ENCODE measurements around the gene PRKCA.
A peak's percentile ranks its signal among the peaks of the same experiment; 100 is the strongest.

The PRKCA gene

DNA sequence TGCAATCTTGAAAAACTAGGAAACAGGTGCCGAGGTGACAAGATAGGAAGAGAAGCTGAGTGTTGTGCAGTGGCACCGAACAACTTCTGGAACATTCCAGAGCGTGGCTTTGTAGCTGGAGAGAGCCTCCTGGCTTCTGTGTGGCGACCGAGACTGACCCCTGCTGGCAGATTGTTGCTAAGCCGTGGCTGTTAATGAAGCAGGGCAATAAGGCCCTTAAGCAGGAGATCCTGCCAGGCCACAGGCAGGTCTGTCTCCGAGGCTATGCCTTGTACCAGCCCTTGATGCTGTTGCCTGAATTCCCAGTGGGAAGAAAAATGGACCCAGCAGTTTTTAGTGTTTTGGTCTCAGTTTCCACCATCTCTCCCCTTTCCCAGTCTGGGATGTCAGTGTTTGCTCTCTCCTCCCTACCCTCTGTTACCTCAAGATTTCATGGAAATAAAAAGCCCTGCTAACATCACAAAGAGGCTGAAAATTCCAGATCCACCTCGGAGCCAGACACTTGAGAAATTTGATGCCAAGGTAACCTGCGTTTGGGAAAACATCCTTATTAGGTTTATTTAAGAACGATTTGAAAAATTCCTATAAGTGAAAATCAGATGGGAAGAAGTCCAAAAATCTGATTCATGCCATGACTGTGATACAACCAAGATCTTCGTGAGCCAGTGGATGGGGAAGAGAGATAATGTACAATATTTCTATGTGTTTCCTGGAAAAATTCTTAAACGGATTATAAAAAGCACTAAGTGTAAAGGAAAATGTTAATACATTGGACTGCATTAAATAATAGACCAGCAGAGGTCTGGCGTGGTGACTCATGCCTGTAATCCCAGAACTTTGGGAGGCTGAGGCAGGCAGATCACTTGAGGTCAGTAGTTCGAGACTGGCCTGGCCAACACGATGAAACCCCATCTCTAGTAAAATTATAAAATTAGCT, 265.1 kb downstream of the PRKCA start:
- peak; percentile 67 to 73 for DNase-seq (ENCODE audit: low read depth in 1 of 2, low spot score in 1 of 2)

DNA sequence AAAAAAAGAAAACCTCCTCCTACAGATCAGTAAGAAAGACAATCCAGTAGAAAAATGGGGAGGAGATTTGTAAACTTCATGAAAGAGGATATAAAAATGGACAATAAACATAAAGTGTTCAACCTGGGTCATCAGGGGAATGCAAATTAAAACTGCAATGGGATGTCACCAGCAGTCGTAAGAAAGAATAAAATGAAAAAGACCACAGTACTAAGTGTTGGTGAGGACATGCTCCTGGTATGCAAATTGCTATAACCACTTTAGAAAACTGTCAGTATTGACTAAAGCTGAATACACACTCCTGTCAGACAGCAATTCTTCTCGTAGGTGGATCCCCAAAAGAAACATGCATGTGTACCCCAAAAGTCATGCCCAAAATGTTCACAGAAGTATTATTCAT, 267.2 kb downstream of the PRKCA start:
- no peak for DNase-seq (ENCODE audit: low read depth in 1 of 2, low spot score in 1 of 2)

DNA sequence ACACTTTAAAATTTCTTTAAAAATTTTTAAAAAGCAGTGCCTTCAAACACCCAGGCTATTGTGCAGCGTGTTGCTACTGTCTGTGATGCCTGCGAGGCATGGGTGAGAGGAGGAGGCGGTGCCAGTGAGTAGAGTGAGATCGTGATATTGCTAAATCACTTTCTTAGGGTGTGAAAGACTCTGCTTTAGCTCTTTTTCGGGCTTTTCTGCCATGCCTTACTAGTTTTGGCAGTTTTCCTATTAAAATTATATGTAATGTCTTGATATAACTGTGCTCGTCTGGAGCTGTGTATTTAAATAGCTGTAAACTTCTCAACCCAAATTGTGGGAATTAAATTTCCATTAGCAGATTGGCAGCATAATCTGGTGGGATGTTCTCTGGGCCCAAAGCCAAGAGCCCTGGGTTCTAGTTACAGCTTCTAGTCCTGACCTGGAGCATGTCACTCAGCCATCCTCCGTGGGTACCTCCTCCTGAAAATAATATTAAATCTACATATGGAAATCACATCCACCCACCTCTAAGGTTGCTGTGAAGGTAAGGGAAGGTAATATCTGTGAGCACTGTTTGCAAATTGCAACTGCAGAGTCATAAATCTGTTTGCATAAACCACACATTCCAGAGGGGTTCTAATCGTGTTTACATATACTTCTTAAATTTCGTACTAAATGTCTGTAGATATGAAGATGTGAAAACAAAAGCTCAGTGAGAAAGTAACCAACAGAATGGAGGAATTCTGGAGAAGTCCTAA, 268.2 kb downstream of the PRKCA start:
- DNase-seq (ENCODE audit: low read depth in 1 of 2, low spot score in 1 of 2) = no peak

DNA sequence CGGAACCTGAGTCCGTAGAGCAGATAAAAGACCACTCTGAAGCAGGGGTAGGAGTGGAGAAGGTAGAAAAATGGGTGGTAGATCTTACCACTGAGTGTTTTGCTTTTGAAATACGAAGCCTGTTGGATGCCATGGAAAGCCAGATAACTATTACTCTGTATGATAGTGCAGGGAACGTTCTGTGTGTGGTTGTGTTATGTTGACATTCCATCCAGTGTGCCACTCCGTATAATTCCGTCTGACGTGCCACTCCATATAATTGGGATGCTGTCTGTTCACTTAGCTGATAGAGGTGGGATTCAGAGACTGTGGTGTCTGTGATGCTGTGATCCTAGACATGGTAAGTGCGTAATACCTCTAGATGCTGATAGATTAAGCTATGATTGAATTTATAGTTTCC, 269.3 kb downstream of the PRKCA start:
- no peak for DNase-seq (ENCODE audit: low read depth in 1 of 2, low spot score in 1 of 2)

DNA sequence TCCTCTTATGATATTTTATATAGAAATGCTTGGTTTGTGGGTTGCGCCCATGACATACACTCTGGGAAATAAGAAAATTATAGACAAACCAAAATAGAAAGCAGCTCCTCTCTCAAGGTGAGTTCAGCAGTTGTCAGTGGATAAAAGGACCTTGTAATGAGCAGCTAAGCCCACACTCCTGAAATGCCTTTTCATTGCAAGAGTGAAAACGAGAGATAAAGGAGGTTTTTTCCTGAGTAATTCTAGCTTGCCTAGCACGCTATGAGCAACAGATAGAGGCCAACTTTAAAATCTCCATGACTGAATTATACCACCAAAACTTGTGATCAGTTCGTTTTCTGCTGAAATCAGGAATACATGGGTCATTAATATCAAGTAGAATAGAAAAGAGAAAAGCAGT, 270.7 kb downstream of the PRKCA start:
- no peak for DNase-seq (ENCODE audit: low read depth in 1 of 2, low spot score in 1 of 2)

DNA sequence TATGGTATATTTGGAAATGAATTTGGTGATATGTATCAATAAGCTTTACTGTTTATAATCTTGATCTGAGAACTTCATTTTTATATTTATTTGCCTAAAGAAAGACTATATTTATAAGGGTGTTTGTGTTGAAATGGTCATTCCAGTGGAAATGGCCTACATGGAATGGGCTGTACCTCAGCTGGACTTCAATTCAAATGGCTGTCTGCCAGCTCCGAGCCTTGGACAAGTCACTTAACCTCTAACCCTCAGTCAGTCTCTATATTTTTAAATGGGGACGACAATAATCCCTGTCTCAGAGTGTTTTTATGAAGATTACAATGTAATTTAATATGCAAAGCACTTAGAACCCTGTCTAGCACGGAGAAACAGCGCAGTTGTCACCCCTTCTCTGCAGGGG, 271.7 kb downstream of the PRKCA start:
- no peak for DNase-seq (ENCODE audit: low read depth in 1 of 2, low spot score in 1 of 2)

DNA sequence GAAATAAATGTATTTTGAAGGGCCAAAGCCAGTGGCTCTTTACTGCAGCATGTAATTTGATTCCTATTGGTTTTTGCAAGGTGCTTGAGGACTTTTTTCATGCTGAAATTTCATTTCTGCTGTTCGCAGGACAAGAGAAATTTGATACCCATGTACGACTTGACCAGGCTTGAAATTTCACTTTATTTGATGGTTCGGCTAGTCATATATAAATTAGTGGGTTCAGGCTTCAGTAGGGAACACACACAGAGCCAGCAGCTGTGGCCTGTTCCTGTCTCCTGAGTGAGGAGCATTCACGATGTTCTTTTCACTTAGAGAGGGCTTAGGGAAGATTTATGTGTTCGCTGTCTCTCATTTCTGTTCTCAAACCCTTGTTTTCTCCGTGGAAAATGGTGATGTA, 274.1 kb downstream of the PRKCA start:
- DNase-seq (ENCODE audit: low read depth in 1 of 2, low spot score in 1 of 2) = no peak

DNA sequence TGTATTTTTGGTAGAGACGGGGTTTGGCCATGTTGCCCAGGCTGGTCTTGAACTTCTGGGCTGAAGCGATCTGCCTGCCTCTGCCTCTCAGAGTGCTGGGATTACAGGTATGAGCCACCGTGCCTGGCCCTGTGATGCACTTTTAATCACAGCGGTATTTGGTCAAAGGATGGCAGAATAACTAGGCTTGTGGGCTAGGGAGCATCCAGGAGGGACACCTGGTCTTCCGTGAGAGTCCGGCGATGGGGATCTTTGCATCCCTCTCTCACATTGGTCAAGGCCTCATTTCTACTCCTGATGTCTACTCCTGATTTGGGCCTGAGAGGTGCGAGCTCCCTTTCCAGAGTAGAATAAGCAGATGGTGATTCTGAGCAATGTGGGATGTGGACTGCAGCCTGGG, 274.6 kb downstream of the PRKCA start:
- DNase-seq (ENCODE audit: low read depth in 1 of 2, low spot score in 1 of 2) = no peak

DNA sequence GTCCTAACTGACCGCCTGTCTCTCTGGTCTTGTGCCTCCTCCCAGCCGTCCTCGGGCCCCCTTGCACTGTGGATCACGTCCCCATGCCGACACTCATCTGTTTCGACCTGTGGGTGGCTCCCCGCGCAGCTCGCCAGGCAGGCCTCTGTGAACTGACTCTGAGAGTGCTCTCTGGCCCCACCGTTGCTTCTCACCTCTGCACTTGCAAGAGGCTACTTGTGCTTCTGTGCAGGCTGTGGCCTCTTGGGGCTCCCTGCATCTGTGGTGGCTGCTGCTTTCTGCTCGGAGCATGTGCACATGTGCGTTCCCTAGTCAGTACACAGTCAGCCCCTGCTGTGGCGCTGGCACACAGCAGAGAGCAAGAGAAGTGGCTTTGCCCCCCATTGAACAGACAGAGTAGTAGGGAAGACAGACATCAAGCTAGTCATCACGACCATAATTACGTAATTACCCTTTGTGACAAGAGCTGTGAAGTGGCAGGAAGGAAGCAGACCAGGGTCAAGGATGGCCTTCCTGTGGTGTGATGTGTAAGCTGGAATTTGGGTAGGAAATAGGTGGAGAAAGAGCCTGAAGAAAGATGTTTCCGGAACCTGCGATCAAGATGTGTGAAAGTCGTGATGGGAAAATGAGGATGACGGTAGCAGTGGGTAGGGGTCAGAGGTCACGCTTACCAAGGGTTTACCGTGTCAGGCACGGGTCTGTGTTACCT, 276.5 kb downstream of the PRKCA start:
- no peak for DNase-seq (ENCODE audit: low read depth in 1 of 2, low spot score in 1 of 2)

DNA sequence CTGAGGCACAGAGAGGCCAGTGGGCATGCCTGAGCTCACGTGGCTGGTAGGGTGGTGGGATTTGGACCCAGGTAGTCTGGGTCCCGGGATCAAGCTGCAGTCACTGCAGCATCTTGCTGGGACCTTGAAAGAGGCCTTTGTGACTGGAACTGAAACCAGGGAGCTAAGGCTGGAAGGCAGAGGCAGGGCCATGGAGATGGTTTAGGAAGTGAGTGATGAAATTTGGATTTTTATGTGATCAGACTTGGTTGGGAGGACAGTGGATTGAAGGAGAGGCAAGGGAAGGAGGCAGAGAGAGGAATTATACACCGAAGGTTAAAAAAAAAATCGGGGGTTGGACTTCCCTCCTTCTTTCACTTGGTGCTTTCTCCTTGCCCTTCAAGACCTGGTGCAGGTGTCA, 277.1 kb downstream of the PRKCA start:
- no peak for DNase-seq (ENCODE audit: low read depth in 1 of 2, low spot score in 1 of 2)

DNA sequence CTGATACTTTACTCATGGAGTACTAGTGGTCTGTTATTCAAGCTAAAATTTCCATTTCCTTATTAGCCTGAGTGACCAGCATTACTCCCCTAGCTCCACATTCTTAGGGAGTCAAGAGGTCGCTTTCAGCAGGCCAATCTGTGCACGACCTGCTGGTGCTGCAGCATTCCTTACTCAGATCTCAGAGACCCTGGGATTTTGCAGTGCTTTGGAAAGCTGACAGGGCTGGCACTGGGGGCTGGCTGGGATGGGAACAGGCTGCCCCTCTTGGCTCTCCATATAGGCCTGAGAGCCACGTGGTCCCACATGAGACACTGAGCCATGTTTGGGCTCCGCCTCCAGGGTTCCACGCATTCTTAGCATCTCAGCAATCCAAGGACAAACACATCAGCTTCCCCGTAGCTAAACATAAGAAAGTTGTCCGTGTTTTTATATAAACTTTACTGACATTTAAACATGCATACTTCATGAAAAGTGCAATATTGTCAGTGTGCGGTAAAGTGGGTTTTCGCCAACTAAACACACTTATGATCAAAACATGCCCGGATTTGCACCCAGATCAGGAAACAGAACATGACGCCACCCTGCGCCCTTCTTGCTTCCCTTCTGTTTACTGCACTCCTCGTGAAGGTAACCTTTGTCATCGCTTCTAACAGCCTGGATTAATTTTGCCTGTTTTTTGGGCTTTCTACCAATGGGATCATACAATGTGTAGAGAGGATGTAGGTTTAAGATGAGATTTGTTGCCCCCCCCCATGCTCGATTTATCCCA, 278.0 kb downstream of the PRKCA start:
- no peak for DNase-seq (ENCODE audit: low read depth in 1 of 2, low spot score in 1 of 2)

DNA sequence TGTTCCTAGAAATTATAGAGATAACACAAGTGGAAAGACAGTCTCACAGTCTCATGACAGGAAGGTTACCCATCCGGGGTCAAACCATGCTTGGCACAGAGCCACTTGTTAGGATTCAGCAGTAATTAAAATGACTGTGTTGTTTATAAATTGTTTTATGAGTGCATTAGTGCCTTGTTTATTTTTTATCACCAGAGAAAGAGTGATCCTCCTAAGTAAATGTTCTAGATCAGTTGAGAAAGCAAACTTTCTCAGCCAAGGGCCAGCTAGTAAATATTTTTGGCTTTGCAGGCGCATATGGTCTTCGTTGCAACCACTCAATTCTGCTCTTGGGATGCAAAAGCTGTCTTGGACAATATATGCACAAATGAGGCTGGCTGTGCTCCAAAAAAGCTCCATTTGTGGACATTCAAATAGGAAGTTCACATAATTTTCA, 278.6 kb downstream of the PRKCA start:
- no peak for DNase-seq (ENCODE audit: low read depth in 1 of 2, low spot score in 1 of 2)

DNA sequence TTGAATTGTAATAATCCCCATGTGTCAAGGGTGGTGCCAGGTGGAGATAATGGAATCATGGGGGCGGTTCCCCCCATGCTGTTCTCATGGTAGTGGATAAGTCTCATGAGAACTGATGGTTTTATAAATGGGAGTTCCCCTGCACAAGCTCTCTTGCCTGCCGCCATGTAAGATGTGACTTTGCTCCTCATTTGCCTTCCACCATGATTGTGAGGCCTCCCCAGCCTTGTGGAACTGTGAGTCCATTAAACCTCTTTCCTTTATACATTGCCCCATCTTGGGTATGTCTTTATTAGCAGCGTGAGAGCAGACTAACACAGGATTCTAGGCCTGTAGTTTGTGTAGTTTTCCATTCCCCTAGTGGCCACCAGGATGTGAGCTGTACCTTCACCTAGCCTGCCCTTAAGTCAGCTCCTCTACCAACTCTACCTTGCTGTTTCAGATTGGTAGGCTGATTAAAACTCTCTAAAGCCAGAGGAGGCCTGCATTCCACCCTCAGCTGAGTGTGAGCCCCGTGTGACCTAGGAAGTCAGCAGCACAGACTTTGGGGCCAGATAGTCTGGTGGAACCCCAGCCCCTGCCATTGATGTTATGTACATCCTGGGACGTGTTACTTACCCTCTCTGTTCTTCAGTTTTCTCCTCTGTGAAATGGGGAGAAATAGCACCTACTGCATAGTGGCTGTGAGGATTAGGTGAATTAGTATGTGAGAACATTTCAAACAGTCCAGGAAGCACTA, 280.1 kb downstream of the PRKCA start:
- DNase-seq (ENCODE audit: low read depth in 1 of 2, low spot score in 1 of 2) = no peak

DNA sequence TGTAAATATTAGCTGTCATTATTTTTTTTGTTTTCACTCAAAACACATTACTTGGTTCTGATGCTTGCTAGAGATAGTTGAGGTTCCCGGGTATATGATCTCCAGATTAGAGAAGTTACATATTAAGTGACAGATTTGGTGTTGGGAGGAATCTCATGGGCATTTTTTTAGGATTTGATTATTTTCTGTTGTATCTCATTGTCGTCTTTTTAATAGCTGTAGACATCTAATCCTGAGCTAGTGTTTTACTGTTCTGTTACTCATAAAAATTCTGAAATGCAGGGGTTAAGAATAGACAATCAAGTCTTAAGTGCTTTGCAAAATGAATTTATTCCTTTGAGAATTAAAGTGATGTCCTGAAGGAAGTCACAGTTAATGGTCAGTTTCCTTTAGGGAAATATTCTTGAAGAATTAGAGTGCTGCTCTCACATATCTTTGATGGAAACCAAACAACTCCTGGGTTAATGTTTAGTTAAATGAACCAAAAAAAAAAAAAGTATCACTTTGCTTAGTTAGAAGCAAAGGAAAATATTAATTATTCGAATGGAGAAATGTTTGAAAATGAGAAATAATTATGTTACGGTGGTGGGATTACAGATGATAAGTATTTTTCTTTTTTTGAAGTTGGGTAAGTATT, 280.8 kb downstream of the PRKCA start:
- DNase-seq (ENCODE audit: low read depth in 1 of 2, low spot score in 1 of 2) = no peak

DNA sequence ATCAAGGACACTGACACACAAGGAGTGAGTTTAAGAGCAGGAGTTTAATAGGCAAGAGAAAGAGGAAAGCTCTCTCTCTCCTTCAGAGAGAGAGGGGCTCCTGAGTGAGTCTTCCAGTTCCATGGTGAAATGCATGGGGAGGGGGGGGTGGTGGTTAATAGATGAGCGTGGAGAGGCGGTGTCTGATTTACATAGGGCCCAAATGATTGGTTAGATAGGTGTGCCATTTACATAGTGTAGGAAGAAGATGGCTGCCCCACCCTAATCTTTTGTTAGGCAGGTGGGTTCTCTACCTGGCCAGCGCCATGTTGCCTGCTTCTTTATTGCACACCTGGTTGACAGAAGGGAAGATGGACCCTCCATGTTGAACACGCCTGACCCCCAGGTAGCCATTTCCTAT, 282.5 kb downstream of the PRKCA start:
- no peak for DNase-seq (ENCODE audit: low read depth in 1 of 2, low spot score in 1 of 2)

DNA sequence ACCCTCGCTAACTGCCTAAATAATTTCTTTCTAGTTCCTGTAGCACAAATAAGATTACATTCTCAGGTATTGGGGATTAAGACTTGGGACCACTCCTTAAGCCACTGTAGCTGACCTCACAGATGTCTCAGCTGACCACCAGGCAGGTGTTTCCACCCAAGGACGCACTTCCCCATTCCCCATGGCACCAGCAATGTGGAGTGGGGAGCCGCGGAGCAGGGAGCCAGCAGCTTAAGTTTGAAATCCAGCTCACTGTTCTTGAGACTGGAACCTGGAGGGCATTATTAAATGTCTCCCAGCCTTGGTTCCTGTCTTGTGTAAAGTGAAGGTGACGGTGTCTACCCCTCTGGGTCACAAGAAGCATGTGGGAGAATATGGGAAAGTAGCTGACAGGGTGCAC, 283.1 kb downstream of the PRKCA start:
- no peak for DNase-seq (ENCODE audit: low read depth in 1 of 2, low spot score in 1 of 2)

DNA sequence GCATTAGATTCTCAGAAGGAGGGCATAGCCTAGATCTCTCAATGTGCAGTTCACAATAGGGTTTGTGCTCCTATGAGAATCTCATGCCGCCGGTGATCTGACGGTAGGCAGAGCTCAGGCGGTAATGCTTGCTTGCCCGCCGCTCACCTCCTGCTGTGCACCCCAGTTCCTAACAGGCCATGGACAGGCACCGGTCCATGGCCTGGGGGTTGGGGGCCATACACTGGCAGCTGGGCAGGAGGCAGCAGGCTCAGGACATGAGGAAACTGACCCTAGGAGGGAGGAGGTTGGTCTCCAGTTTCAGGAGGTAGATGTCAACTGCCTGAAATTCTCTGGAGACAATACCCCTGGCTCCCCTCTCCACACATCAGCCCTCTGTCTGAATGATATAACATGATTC, 287.5 kb downstream of the PRKCA start:
- DNase-seq (ENCODE audit: low read depth in 1 of 2, low spot score in 1 of 2) = no peak

DNA sequence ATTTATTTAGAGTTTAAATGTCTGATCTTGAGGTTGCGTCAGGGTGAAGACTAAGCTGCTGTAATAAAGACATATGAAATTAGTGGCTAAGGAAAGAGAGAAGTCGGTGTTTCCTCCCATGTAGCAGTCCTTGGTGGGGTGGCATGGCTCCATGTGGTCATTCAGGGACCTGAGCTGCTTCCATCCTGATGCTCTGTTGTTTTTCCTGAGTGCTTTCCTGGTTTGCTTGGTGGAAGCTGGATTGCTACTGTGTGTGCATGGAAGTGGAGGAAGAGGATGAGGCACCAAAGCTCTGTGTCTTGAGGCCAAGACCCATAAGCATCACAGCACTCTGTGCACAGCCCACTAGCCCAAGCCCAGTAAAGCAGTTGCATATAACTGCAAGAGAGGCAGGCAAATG, 290.7 kb downstream of the PRKCA start:
- DNase-seq (ENCODE audit: low read depth in 1 of 2, low spot score in 1 of 2) = no peak

DNA sequence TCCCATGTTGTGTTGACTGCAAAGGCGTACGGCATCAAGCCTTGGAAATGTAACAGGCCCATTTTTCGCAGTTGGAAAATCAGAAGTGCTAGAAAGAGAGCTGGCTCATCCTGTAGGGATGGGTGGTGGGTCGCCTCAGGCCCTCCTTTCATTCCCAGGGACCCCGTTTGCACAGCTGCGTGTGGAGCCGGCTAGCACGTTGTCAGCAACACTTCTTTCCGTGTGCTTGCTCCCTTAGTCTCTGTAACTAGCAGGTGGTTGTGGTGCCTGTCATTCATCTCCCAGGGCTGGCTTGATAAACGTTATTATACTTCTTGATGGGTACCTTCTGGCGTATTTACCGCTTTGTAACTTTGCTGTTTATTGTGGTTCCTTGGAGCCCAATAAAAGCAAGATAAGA, 293.5 kb downstream of the PRKCA start:
- no peak for DNase-seq (ENCODE audit: low read depth in 1 of 2, low spot score in 1 of 2)

Data from stimulated activated CD4-positive, alpha-beta T cell treated with anti-CD3 and anti-CD28 coated beads, Interleukin-15, amount 100 ng/mL, for 1 hour (primary cell).